Activated CD4-positive, alpha-beta memory T cell treated with anti-CD3 and anti-CD28 coated beads, Interleukin-2, amount 10 ng/mL, durations not matched to agents 7 days and 5 days (primary cell): ENCODE results near the gene TAF7. TPM values are rescaled to one million over a fixed set of nuclear protein-coding genes. Genes with fewer than 3 reads are reported as not detected.

Experiments used
- total RNA-seq, 2 experiments: library from RNA; stranded (reverse); gene quantifications; one replicate each; pipeline ENCODE4 v1.2.3, GENCODE V29; 2021

The TAF7 gene
- total RNA-seq, 2 experiments from 2014 or later, result 74.3 to 75.1 TPM

Other genes with a start within 250 kb of the TAF7 start
- gene PCDHB2, start 226.2 kb downstream of the TAF7 start, total RNA-seq, result under 1 TPM in 1 of 2 experiments, not detected in 1; 0.20 TPM
- gene PCDHB3, start 220.3 kb downstream of the TAF7 start, total RNA-seq, result not detected
- not detected for gene PCDHB4, start 199.0 kb downstream of the TAF7 start, total RNA-seq
- gene PCDHB5, start 185.6 kb downstream of the TAF7 start, total RNA-seq, result not detected
- gene PCDHB6, start 170.7 kb downstream of the TAF7 start, total RNA-seq, result not detected
- not detected for gene PCDHB7, start 148.1 kb downstream of the TAF7 start, total RNA-seq
- gene PCDHB8, start 143.0 kb downstream of the TAF7 start, total RNA-seq, result not detected
- gene PCDHB16, start 138.4 kb downstream of the TAF7 start, total RNA-seq, result not detected
- gene PCDHB9, start 133.6 kb downstream of the TAF7 start, total RNA-seq, result not detected
- gene PCDHB10, start 128.4 kb downstream of the TAF7 start, total RNA-seq, result not detected
- gene PCDHB11, start 121.2 kb downstream of the TAF7 start, total RNA-seq, result not detected
- not detected for gene PCDHB12, start 112.1 kb downstream of the TAF7 start, total RNA-seq
- not detected for gene PCDHB13, start 106.9 kb downstream of the TAF7 start, total RNA-seq
- gene PCDHB14, start 97.4 kb downstream of the TAF7 start, total RNA-seq, result not detected
- gene PCDHB15, start 75.4 kb downstream of the TAF7 start, total RNA-seq, result not detected
- gene SLC25A2, start 16.7 kb downstream of the TAF7 start, total RNA-seq, result under 1 TPM; 0.38 to 0.50 TPM
- gene PCDHGA1, start 9.7 kb upstream of the TAF7 start, total RNA-seq, result under 1 TPM in 1 of 2 experiments, not detected in 1; 0.05 TPM
- gene PCDHGA2, start 18.0 kb upstream of the TAF7 start, total RNA-seq, result under 1 TPM in 1 of 2 experiments, not detected in 1; 0.05 TPM
- gene PCDHGA3, start 23.0 kb upstream of the TAF7 start, total RNA-seq, result not detected
- under 1 TPM in 1 of 2 experiments, not detected in 1; 0.13 TPM for gene PCDHGB1, start 29.3 kb upstream of the TAF7 start, total RNA-seq
- under 1 TPM; 0.08 to 0.10 TPM for gene PCDHGA4, start 34.2 kb upstream of the TAF7 start, total RNA-seq
- gene PCDHGB2, start 39.2 kb upstream of the TAF7 start, total RNA-seq, result under 1 TPM; 0.18 to 0.23 TPM
- not detected for gene PCDHGA5, start 43.4 kb upstream of the TAF7 start, total RNA-seq
- gene PCDHGB3, start 49.5 kb upstream of the TAF7 start, total RNA-seq, result under 1 TPM; 0.10 to 0.25 TPM
- gene PCDHGA6, start 53.1 kb upstream of the TAF7 start, total RNA-seq, result under 1 TPM; 0.10 TPM
- under 1 TPM in 1 of 2 experiments, not detected in 1; 0.08 TPM for gene PCDHGA7, start 62.0 kb upstream of the TAF7 start, total RNA-seq
- not detected for gene PCDHGB4, start 66.9 kb upstream of the TAF7 start, total RNA-seq
- not detected for gene PCDHGA8, start 71.8 kb upstream of the TAF7 start, total RNA-seq
- gene PCDHGB5, start 77.2 kb upstream of the TAF7 start, total RNA-seq, result not detected
- gene PCDHGA9, start 82.0 kb upstream of the TAF7 start, total RNA-seq, result not detected
- gene PCDHGB6, start 87.2 kb upstream of the TAF7 start, total RNA-seq, result not detected
- under 1 TPM in 1 of 2 experiments, not detected in 1; 0.05 TPM for gene PCDHGA10, start 92.2 kb upstream of the TAF7 start, total RNA-seq
- under 1 TPM in 1 of 2 experiments, not detected in 1; 0.08 TPM for gene PCDHGB7, start 96.9 kb upstream of the TAF7 start, total RNA-seq
- gene PCDHGA11, start 100.3 kb upstream of the TAF7 start, total RNA-seq, result not detected
- gene PCDHGA12, start 109.7 kb upstream of the TAF7 start, total RNA-seq, result not detected
- not detected for gene PCDHGC3, start 155.2 kb upstream of the TAF7 start, total RNA-seq
- not detected for gene PCDHGC4, start 164.2 kb upstream of the TAF7 start, total RNA-seq
- not detected for gene PCDHGC5, start 168.3 kb upstream of the TAF7 start, total RNA-seq